ENCODE results near the gene MAGOHB. TPM values are rescaled to one million over a fixed set of nuclear protein-coding genes. Genes with fewer than 3 reads are reported as not detected.

MAGOHB gene
- total and polyA plus RNA-seq, 10 of the 15 experiments (the other 5 are each of a cell fraction or from before 2014, with no cell fraction given) = 30.6 to 217 (median 55.2) TPM

DNA sequence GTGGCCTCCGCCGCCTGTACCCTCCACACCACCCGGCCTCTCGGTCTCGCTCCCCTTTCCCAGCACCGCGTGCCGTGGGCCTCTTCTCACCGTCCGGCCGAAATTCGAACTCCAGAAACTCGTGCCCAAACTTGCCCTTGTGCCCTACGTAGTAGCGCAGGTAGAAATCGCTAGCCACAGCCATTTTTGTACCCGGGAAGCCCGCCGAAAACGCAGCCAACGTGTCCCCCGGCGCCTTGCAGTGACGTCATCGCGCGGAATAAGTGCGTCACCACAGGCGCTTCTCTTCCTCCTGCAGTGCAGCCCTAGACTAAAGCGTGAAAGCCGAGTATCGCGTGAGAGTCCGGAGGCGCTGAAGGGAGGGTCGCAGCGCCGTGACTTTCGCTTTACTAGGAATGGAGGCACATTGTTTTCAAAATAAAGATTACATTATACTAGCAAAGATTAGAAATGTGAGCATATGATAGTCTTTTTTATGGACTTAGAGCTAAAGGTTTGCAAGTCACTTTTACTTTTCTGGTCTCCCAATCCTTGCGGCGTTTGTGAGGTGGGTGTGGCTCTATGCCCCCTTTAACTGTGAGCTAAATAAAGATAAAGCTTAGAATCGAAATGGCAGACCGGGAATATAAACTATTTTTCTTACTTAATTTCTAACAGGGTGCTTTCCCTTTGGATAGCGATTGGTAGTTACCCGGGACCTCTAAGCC is at the start of gene MAGOHB (continued):
- TF ChIP-seq NR2C1 (IDR thresholded peaks at IDR 0.05) (0 out of 2 replicates have a peak, but pooled peaks have one; percentile 43), CHD2 (IDR thresholded peaks at IDR 0.05; ENCODE audit: borderline replicate concordance, low read depth, low read length) (peak; percentile 98), WRNIP1 (IDR thresholded peaks at IDR 0.05; ENCODE audit: borderline replicate concordance, low read depth, low read length) (0 out of 2 replicates have a peak, but pooled peaks have one; percentile 32), HDAC2 (IDR thresholded peaks at IDR 0.05) (no peak), CBX3 (IDR thresholded peaks at IDR 0.05; ENCODE audit: borderline replicate concordance, low read depth) (no peak), SRF (IDR thresholded peaks at IDR 0.05; ENCODE audit: low read depth in 2 of 2, low read length in 2 of 2) (peak; percentile 36 to 95; a peak in 2 of 4 replicates), ZNF622 (IDR thresholded peaks at IDR 0.05) (no peak), SREBF1 (IDR thresholded peaks at IDR 0.05; ENCODE audit: low read length) (no peak), ASH2L (IDR thresholded peaks at IDR 0.05; ENCODE audit: borderline replicate concordance, low read depth) (peak; percentile 96; the same call in 1 of the 2 replicates), NFIC (IDR thresholded peaks at IDR 0.05; ENCODE audit: low read depth, low read length) (peak; percentile 66; the same call in 1 of the 2 replicates), RUNX3 (IDR thresholded peaks at IDR 0.05; ENCODE audit: low read length) (peak; percentile 60; the same call in 1 of the 2 replicates), BMI1 (IDR thresholded peaks at IDR 0.05; ENCODE audit: borderline replicate concordance) (no peak), SPI1 (IDR thresholded peaks at IDR 0.05; ENCODE audit: borderline replicate concordance, insufficient read depth, low read depth, low read length) (no peak), NR2F1 (conservative IDR thresholded peaks at IDR 0.05) (0 out of 2 replicates have a peak, but pooled peaks have one; percentile 49)
- TF ChIP-seq, protein P1, sequence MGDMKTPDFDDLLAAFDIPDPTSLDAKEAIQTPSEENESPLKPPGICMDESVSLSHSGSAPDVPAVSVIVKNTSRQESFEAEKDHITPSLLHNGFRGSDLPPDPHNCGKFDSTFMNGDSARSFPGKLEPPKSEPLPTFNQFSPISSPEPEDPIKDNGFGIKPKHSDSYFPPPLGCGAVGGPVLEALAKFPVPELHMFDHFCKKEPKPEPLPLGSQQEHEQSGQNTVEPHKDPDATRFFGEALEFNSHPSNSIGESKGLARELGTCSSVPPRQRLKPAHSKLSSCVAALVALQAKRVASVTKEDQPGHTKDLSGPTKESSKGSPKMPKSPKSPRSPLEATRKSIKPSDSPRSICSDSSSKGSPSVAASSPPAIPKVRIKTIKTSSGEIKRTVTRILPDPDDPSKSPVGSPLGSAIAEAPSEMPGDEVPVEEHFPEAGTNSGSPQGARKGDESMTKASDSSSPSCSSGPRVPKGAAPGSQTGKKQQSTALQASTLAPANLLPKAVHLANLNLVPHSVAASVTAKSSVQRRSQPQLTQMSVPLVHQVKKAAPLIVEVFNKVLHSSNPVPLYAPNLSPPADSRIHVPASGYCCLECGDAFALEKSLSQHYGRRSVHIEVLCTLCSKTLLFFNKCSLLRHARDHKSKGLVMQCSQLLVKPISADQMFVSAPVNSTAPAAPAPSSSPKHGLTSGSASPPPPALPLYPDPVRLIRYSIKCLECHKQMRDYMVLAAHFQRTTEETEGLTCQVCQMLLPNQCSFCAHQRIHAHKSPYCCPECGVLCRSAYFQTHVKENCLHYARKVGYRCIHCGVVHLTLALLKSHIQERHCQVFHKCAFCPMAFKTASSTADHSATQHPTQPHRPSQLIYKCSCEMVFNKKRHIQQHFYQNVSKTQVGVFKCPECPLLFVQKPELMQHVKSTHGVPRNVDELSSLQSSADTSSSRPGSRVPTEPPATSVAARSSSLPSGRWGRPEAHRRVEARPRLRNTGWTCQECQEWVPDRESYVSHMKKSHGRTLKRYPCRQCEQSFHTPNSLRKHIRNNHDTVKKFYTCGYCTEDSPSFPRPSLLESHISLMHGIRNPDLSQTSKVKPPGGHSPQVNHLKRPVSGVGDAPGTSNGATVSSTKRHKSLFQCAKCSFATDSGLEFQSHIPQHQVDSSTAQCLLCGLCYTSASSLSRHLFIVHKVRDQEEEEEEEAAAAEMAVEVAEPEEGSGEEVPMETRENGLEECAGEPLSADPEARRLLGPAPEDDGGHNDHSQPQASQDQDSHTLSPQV (IDR thresholded peaks at IDR 0.05) = no peak
- TF ChIP-seq, protein P2, sequence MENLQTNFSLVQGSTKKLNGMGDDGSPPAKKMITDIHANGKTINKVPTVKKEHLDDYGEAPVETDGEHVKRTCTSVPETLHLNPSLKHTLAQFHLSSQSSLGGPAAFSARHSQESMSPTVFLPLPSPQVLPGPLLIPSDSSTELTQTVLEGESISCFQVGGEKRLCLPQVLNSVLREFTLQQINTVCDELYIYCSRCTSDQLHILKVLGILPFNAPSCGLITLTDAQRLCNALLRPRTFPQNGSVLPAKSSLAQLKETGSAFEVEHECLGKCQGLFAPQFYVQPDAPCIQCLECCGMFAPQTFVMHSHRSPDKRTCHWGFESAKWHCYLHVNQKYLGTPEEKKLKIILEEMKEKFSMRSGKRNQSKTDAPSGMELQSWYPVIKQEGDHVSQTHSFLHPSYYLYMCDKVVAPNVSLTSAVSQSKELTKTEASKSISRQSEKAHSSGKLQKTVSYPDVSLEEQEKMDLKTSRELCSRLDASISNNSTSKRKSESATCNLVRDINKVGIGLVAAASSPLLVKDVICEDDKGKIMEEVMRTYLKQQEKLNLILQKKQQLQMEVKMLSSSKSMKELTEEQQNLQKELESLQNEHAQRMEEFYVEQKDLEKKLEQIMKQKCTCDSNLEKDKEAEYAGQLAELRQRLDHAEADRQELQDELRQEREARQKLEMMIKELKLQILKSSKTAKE (IDR thresholded peaks at IDR 0.05; ENCODE audit: low read depth, poor library complexity, severe bottlenecking) = no peak
- TF ChIP-seq, protein P3, sequence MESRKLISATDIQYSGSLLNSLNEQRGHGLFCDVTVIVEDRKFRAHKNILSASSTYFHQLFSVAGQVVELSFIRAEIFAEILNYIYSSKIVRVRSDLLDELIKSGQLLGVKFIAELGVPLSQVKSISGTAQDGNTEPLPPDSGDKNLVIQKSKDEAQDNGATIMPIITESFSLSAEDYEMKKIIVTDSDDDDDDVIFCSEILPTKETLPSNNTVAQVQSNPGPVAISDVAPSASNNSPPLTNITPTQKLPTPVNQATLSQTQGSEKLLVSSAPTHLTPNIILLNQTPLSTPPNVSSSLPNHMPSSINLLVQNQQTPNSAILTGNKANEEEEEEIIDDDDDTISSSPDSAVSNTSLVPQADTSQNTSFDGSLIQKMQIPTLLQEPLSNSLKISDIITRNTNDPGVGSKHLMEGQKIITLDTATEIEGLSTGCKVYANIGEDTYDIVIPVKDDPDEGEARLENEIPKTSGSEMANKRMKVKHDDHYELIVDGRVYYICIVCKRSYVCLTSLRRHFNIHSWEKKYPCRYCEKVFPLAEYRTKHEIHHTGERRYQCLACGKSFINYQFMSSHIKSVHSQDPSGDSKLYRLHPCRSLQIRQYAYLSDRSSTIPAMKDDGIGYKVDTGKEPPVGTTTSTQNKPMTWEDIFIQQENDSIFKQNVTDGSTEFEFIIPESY (IDR thresholded peaks at IDR 0.05) = no peak
- TF ChIP-seq, protein P4, sequence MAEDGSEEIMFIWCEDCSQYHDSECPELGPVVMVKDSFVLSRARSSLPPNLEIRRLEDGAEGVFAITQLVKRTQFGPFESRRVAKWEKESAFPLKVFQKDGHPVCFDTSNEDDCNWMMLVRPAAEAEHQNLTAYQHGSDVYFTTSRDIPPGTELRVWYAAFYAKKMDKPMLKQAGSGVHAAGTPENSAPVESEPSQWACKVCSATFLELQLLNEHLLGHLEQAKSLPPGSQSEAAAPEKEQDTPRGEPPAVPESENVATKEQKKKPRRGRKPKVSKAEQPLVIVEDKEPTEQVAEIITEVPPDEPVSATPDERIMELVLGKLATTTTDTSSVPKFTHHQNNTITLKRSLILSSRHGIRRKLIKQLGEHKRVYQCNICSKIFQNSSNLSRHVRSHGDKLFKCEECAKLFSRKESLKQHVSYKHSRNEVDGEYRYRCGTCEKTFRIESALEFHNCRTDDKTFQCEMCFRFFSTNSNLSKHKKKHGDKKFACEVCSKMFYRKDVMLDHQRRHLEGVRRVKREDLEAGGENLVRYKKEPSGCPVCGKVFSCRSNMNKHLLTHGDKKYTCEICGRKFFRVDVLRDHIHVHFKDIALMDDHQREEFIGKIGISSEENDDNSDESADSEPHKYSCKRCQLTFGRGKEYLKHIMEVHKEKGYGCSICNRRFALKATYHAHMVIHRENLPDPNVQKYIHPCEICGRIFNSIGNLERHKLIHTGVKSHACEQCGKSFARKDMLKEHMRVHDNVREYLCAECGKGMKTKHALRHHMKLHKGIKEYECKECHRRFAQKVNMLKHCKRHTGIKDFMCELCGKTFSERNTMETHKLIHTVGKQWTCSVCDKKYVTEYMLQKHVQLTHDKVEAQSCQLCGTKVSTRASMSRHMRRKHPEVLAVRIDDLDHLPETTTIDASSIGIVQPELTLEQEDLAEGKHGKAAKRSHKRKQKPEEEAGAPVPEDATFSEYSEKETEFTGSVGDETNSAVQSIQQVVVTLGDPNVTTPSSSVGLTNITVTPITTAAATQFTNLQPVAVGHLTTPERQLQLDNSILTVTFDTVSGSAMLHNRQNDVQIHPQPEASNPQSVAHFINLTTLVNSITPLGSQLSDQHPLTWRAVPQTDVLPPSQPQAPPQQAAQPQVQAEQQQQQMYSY (CRISPR knock-in tag; IDR thresholded peaks at IDR 0.05) = peak; percentile 77; the same call in 1 of the 2 replicates

All from GM12878 (cell line).